ENCODE results near the gene RGL2. TPM values are rescaled to one million over a fixed set of nuclear protein-coding genes. Genes with fewer than 3 reads are reported as not detected.

Gene RGL2
- total and polyA plus RNA-seq, 4 donors = 72.2 to 93.7 (median 75.0) TPM

- no peaks in the 10 kb centered on the region for H3K36me3 ChIP-seq (ENCODE audit: control insufficient read depth in 4 of 4, insufficient read depth in 4 of 4, low read length in 4 of 4)
- WGBS, 2 donors = 40 to 73% methylated on average over 5 of the region's 5 CpGs
- no peaks in the 10 kb centered on the region for H3K27me3 ChIP-seq (ENCODE audit: control insufficient read depth in 3 of 3, insufficient read depth in 3 of 3, low read length in 2 of 3)
- H3K4me1 ChIP-seq (ENCODE audit: control insufficient read depth in 5 of 5, insufficient read depth in 5 of 5, low read length in 5 of 5) = peaks cover 0 to 1% (median 0%) of the 10 kb centered on the region in 5 donors
- H3K9me3 ChIP-seq (ENCODE audit: control insufficient read depth in 4 of 4, insufficient read depth in 3 of 4, low read length in 3 of 4) = no peaks in the 10 kb centered on the region
- no peak overlapping the region for H3K9ac ChIP-seq (ENCODE audit: insufficient read depth in 1 of 2, low read length in 2 of 2)
- ATAC-seq (ENCODE audit: insufficient read depth, low FRiP score) (no peak), DNase-seq (no peak)
- TF ChIP-seq, protein P1, sequence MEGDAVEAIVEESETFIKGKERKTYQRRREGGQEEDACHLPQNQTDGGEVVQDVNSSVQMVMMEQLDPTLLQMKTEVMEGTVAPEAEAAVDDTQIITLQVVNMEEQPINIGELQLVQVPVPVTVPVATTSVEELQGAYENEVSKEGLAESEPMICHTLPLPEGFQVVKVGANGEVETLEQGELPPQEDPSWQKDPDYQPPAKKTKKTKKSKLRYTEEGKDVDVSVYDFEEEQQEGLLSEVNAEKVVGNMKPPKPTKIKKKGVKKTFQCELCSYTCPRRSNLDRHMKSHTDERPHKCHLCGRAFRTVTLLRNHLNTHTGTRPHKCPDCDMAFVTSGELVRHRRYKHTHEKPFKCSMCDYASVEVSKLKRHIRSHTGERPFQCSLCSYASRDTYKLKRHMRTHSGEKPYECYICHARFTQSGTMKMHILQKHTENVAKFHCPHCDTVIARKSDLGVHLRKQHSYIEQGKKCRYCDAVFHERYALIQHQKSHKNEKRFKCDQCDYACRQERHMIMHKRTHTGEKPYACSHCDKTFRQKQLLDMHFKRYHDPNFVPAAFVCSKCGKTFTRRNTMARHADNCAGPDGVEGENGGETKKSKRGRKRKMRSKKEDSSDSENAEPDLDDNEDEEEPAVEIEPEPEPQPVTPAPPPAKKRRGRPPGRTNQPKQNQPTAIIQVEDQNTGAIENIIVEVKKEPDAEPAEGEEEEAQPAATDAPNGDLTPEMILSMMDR (IDR thresholded peaks at IDR 0.05; ENCODE audit: control extremely low read depth, extremely low read depth) = no peak
- no peak overlapping the region for H3K4me3 ChIP-seq
- H3K27ac ChIP-seq (ENCODE audit: low read depth in 1 of 2, low read length in 1 of 2) = no peak overlapping the region
Measured at GRCh38 chr6:33329058-33329457, 30.3 kb upstream of the RGL2 start.

DNA sequence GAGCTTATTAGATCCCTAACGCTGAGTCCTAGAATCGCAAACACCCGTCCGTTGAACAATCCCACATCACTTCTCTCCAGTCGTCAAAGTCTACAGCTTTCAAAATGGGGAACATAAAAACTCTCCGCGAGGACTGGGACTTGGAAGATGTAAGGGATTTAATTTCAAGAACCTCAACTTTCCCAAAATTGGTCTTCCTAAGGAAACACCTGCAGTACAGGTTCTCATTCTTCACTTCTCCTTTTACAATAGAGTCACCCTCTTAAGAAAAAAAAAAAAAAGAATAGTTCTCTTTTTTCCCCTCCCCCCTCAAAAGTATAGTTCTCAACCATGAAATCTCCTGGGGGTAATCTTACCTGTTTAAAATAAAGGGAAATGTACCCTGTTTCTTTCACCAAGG, 25.4 kb upstream of the RGL2 start:
- H3K27me3 ChIP-seq (ENCODE audit: control insufficient read depth in 3 of 3, insufficient read depth in 3 of 3, low read length in 2 of 3) = no peaks in the 10 kb centered on the region
- no peak overlapping the region for H3K4me3 ChIP-seq
- TF ChIP-seq, protein P1 (IDR thresholded peaks at IDR 0.05; ENCODE audit: control extremely low read depth, extremely low read depth) = no peak
- peak overlapping the region in 1 of 2 donors; percentile 79 for H3K9ac ChIP-seq (ENCODE audit: insufficient read depth in 1 of 2, low read length in 2 of 2)
- 11 to 23% methylated on average over 7 of the region's 7 CpGs for WGBS, 2 donors
- peaks cover 3 to 20% (median 9%) of the 10 kb centered on the region in 5 donors for H3K4me1 ChIP-seq (ENCODE audit: control insufficient read depth in 5 of 5, insufficient read depth in 5 of 5, low read length in 5 of 5)
- ATAC-seq (ENCODE audit: insufficient read depth, low FRiP score) = no peak
- H3K27ac ChIP-seq (ENCODE audit: low read depth in 1 of 2, low read length in 1 of 2) = peak overlapping the region in 1 of 2 donors; percentile 82
- H3K9me3 ChIP-seq (ENCODE audit: control insufficient read depth in 4 of 4, insufficient read depth in 3 of 4, low read length in 3 of 4) = no peaks in the 10 kb centered on the region
- peaks cover 3 to 21% (median 19%) of the 10 kb centered on the region in 4 donors for H3K36me3 ChIP-seq (ENCODE audit: control insufficient read depth in 4 of 4, insufficient read depth in 4 of 4, low read length in 4 of 4)
- no peak for DNase-seq

DNA sequence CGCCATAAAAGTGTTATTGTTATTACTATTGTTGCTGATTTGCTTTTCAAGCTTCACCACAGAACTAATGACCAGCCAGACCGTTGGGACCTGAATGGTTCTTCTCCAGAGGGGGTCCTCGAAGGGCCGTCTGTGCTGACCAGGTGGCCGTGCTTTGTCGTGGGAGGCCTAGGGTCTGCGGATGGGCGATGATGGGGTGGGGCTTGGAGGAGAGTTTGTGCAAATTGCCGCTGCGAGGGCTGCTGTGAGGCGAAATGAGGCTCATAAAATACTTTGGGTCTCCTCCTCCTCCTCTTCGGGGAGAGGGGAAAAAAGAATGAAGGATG, 24.8 kb upstream of the RGL2 start:
- TF ChIP-seq, protein P1 (IDR thresholded peaks at IDR 0.05; ENCODE audit: control extremely low read depth, extremely low read depth) = no peak
- Histone ChIP-seq H3K36me3 (ENCODE audit: control insufficient read depth in 4 of 4, insufficient read depth in 4 of 4, low read length in 4 of 4) (peaks cover 4 to 26% (median 24%) of the 10 kb centered on the region in 4 donors), H3K9ac (ENCODE audit: insufficient read depth in 1 of 2, low read length in 2 of 2) (peak overlapping the region in 1 of 2 donors; percentile 79), H3K4me3 (peak overlapping the region; percentile 41), H3K27ac (ENCODE audit: low read depth in 1 of 2, low read length in 1 of 2) (peak overlapping the region; percentile 77 to 82), H3K27me3 (ENCODE audit: control insufficient read depth in 3 of 3, insufficient read depth in 3 of 3, low read length in 2 of 3) (no peaks in the 10 kb centered on the region), H3K9me3 (ENCODE audit: control insufficient read depth in 4 of 4, insufficient read depth in 3 of 4, low read length in 3 of 4) (no peaks in the 10 kb centered on the region), H3K4me1 (ENCODE audit: control insufficient read depth in 5 of 5, insufficient read depth in 5 of 5, low read length in 5 of 5) (peaks cover 3 to 25% (median 11%) of the 10 kb centered on the region in 5 donors)
- ATAC-seq (ENCODE audit: insufficient read depth, low FRiP score) = no peak
- 1 to 3% methylated on average over 12 of the region's 12 CpGs for WGBS, 2 donors
- no peak for DNase-seq

- Histone ChIP-seq H3K27ac (ENCODE audit: low read depth in 1 of 2, low read length in 1 of 2) (no peak overlapping the region), H3K36me3 (ENCODE audit: control insufficient read depth in 4 of 4, insufficient read depth in 4 of 4, low read length in 4 of 4) (peaks cover 4 to 32% (median 28%) of the 10 kb centered on the region in 4 donors), H3K4me3 (no peak overlapping the region), H3K9me3 (ENCODE audit: control insufficient read depth in 4 of 4, insufficient read depth in 3 of 4, low read length in 3 of 4) (no peaks in the 10 kb centered on the region), H3K9ac (ENCODE audit: insufficient read depth in 1 of 2, low read length in 2 of 2) (no peak overlapping the region), H3K27me3 (ENCODE audit: control insufficient read depth in 3 of 3, insufficient read depth in 3 of 3, low read length in 2 of 3) (no peaks in the 10 kb centered on the region), H3K4me1 (ENCODE audit: control insufficient read depth in 5 of 5, insufficient read depth in 5 of 5, low read length in 5 of 5) (peaks cover 6 to 30% (median 13%) of the 10 kb centered on the region in 5 donors)
- no peak for ATAC-seq (ENCODE audit: insufficient read depth, low FRiP score)
- TF ChIP-seq, protein P1 (IDR thresholded peaks at IDR 0.05; ENCODE audit: control extremely low read depth, extremely low read depth) = no peak
- DNase-seq = no peak
- WGBS, 2 donors = 75 to 90% methylated on average over 9 of the region's 9 CpGs
Measured at GRCh38 chr6:33321227-33321626, 22.5 kb upstream of the RGL2 start.
